ENCODE measurements around the gene MYO1C.

DNA sequence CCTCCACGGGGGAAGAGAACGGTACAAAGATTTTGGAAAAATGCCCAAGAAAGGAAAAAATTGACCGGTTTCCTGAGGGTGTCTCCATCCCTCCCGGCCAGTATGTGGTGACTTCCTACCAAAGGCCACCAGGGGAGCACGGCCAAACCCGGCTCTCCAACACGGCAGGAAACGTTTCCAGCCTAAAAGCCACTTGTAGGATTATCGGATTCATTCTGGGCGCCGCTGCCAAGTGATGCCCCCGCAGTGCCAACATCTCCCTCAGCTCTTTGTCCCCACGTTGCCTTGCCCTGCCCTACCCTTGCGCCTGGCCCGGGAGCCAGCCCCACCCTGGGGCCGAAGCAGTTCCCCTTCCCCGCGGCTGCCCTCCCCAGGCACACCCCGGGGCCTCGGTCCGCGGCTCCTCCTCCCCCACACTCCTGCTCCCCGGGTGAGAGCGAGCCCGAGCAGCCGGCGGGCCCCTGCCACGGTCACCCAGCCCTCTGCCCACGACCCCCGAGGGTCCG lies 37.1 kb downstream of the MYO1C start:
- no peak for TF ChIP-seq EZH2phosphoT487 (IDR thresholded peaks at IDR 0.05; ENCODE audit: borderline replicate concordance)
- TF ChIP-seq, protein P1, sequence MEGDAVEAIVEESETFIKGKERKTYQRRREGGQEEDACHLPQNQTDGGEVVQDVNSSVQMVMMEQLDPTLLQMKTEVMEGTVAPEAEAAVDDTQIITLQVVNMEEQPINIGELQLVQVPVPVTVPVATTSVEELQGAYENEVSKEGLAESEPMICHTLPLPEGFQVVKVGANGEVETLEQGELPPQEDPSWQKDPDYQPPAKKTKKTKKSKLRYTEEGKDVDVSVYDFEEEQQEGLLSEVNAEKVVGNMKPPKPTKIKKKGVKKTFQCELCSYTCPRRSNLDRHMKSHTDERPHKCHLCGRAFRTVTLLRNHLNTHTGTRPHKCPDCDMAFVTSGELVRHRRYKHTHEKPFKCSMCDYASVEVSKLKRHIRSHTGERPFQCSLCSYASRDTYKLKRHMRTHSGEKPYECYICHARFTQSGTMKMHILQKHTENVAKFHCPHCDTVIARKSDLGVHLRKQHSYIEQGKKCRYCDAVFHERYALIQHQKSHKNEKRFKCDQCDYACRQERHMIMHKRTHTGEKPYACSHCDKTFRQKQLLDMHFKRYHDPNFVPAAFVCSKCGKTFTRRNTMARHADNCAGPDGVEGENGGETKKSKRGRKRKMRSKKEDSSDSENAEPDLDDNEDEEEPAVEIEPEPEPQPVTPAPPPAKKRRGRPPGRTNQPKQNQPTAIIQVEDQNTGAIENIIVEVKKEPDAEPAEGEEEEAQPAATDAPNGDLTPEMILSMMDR (conservative IDR thresholded peaks at IDR 0.05; ENCODE audit: low read length): peak; percentile 65
